Stimulated activated CD4-positive, alpha-beta T cell treated with anti-CD3 and anti-CD28 coated beads, Interleukin-4, amount 100 ng/mL, for 4 hours (primary cell): ENCODE measurements around the gene GPR89B.
"Not testable (repeated sequence)": the region's sequence is repeated elsewhere in the genome, so short reads cannot be mapped to it uniquely, and the experiment has no call there.

Source experiments
- DNase-seq, 2 experiments: peaks; one replicate each; pipeline ENCODE4 v3.0.0-alpha.2; 2020

GPR89B gene

GRCh38 chr1:147942563-147942962, 14.3 kb downstream of the GPR89B start:
- not testable (repeated sequence) for DNase-seq

GRCh38 chr1:147949517-147949916, 21.3 kb downstream of the GPR89B start:
- not testable (repeated sequence) for DNase-seq

DNA sequence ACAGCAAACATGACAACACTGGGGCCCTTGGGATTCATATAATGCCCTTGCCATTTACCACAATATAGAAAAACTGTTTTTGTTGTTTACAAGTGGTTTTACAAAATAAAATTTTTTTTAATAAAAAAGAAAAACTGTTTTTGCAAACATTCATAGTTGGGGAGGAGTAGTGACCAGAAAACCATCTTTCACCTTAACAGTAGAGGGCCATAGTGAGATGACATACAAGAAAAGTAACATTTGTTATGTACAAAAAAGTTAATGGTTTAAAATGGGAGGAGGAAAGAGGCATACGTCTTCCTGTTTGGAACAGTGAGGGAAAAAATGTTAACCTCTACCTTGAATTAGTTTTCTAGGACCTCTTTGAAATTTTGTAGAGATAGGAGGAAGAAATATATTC, 30.7 kb downstream of the GPR89B start:
- not testable (repeated sequence) for DNase-seq

DNA sequence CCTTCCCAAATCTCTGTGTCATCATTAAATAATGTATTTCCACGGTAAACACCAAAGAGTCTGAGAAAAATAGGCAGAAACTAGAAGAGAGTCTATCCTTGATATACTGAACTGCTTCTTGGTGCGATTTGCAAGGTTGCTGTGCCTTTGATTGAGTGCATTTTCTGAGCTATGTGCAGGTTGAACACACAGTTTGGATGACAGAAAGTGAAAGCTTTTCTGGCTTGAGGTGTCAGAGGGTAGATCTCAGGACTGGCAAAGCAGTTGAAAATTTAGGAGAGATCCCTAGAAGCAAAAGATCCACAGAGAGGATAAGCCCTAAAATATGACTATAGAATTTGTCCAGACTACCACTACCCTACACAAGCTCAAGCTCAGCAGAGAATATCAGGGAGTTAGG, 31.5 kb downstream of the GPR89B start:
- DNase-seq: not testable (repeated sequence)

DNA sequence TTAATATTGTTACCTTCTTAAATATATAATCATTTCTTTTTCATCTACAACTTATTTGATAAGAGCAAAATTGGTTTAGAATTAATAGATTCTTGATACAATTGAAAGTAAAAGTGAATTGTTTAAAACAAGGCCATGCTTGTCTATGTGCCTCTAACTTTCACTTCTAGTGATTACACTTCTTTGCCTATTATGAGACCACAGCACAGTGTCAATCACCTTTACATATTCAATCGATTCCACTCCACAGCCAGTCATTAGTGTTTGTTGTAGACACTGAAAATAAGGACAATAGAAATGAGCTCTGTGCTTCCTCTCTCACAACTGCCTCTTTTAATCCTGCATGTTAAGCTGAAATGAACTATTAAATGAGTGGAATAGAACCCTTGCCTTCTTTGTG, 36.4 kb downstream of the GPR89B start:
- not testable (repeated sequence) for DNase-seq

DNA sequence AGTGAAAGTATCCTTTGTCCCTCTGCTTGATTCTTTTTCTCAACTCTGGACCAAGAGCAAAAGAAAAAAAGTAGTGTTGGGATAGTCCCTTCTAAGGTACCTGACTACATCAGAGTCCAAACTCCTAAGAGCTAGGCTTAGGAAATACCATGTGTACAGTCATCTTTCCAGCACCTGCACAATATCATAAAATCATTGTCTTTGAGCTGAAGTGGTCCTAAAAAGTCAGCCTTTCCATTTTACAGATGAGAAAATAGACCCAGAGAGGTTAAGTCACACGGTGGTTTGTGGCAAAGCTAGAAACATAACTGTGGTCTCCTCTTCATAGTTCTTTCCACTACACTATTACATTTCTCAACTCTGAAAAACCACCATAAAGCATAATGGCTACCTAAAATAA, 38.4 kb downstream of the GPR89B start:
- not testable (repeated sequence) for DNase-seq

GRCh38 chr1:147978896-147979651, 50.9 kb downstream of the GPR89B start:
- not testable (repeated sequence) for DNase-seq

GRCh38 chr1:147985374-147985773, 57.2 kb downstream of the GPR89B start:
- not testable (repeated sequence) for DNase-seq

GRCh38 chr1:147987893-147988292, 59.7 kb downstream of the GPR89B start:
- DNase-seq: not testable (repeated sequence)

- not testable (repeated sequence) for DNase-seq
These were observed 64.7 kb downstream of the GPR89B start for GRCh38 chr1:147992916-147993315.

- not testable (repeated sequence) for DNase-seq
These were observed 65.2 kb downstream of the GPR89B start for GRCh38 chr1:147993400-147993799.

DNA sequence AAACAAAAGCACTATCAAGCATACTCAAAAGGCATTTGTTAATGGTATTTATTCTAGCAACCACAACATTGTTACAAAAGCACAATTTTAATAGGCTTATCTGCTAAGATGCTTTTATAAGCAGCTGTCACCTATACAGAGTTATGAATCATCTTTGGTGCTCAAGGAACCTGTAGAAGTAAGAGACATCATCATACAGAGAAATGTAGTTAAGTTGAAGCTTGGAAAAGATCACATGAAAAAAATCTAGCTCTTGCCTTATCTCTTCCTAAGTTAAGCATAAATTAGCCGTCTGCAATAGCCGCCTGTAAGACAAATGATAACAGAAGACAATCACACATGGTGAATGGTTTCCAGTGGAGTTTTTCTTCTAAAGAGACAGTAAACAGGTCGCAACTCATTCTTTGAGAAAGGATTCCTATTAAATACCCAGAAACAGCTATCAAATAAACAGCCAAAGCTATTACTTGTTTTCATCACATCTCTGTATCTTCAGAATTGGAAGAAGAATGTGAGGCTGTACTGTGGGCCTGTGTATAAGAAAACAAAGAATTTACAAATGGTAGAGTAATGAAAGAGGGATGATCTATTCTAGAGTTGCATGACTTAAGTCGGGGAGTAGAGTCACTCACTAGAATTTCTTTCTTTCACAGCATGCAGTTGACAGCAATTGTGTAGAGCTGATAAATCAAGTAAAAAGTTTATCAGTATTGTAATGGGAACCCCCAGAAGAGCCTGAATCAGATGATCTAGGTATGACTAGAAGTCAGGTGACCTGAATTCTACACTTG, 65.8 kb downstream of the GPR89B start:
- DNase-seq: not testable (repeated sequence)

GRCh38 chr1:147996088-147996487, 67.9 kb downstream of the GPR89B start:
- DNase-seq: not testable (repeated sequence)

DNA sequence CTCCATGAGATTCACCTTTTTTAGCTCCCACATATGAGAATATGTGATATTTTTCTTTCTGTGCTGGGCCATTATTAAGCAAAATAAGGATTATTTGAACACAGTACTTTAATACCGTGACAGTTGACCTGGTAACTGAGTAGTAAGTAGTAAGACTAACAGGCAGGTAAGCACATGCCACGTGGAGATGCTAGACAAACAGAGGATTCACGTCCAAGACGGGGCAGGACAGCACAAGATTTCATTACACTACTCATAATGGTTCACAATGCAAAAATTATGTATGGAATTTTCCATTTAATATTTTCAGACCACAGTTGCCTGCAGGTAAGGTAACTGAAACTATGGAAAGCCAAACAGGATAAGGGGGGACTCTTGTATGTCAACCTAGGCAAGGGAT, 79.5 kb downstream of the GPR89B start:
- DNase-seq: not testable (repeated sequence)

DNA sequence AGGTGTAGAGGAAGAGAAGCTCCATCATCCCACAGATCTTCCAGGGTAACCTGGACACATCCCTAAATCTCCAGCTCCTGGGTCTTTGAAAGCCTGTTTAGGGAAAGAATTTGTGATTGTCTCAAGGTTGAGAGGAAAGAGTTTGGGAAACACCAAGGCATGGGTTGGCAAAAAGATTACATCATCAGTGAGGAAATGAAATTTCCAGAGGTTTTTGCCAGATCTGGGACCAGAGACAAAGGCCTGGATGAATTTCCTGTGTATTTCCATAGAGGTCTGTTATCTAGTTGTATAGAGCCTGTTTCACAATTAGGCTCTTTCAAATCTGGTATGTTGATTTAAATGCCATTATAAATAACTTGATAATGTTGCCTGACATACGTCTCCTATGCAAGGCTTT, 82.3 kb downstream of the GPR89B start:
- no peak for DNase-seq

- not testable (repeated sequence) for DNase-seq
These were observed 85.2 kb downstream of the GPR89B start for GRCh38 chr1:148013177-148014144.

- DNase-seq: not testable (repeated sequence)
These were observed 86.3 kb downstream of the GPR89B start for GRCh38 chr1:148014289-148015200.

DNA sequence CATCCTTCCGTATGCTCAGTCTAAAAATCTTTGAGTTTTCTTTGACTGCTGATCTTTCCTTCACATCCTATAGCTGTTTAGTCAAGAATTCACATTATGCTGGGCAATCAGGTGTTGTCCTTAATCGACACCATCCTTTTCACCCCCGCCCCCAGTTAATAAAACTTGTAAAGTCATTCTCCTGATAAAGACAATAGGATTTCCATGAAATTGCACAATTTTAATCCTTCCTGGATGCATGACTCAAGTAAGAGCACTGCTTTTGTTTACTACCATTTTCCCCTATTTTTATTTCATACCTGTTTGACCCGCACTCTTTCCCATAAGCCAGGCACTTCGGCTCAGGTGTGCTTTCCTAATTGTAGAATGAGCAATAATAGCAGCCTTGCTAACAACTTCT, 96.7 kb downstream of the GPR89B start:
- not testable (repeated sequence) for DNase-seq

DNA sequence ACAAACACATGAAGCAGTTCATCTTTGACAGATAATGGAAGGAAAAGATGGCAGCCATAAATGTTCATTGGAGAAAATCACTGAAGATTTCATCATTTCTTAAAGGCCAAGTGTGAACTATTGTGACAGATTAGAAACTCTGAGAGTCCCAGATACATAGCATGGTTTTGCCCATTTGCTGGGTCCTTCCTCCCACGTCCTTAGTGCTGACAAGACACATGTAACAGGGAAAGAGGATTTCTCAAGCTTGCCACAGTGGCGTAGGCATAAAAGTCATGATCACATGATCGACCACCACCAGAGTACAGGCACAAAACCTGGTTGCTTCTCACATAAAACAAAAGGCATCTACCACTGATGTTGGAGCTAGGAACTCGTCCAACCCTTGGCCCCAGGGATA, 98.8 kb downstream of the GPR89B start:
- DNase-seq: not testable (repeated sequence)

GRCh38 chr1:148032247-148032646, 104.0 kb downstream of the GPR89B start:
- DNase-seq: not testable (repeated sequence)

- not testable (repeated sequence) for DNase-seq
These were observed 104.5 kb downstream of the GPR89B start for GRCh38 chr1:148032690-148033089.

DNA sequence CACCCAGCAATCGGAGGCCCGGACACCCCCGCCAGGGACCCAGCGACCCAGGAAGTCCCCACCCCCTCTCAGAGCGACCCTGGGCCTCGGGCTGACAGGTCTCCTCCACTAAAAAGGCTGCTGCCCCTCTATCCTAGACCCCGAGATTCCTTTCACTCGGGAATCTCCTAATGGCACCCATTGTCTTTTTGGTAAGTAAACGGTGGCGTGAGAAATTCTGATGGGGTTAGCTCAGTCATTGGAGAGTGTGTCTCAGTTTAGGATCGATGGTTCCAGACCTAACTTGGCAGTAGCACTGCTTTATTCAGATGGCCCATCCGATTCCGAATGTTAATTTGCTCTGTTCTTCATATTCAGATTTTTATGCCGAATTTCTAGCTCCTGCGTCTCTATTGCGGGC, 104.9 kb downstream of the GPR89B start:
- DNase-seq: not testable (repeated sequence)
